ENCODE measurements around the gene RAD54L. TPM values are rescaled to one million over a fixed set of nuclear protein-coding genes. Genes with fewer than 3 reads are reported as not detected.

Gene RAD54L
- total RNA-seq, 1 experiment from 2014 or later = 44.8 TPM

DNA sequence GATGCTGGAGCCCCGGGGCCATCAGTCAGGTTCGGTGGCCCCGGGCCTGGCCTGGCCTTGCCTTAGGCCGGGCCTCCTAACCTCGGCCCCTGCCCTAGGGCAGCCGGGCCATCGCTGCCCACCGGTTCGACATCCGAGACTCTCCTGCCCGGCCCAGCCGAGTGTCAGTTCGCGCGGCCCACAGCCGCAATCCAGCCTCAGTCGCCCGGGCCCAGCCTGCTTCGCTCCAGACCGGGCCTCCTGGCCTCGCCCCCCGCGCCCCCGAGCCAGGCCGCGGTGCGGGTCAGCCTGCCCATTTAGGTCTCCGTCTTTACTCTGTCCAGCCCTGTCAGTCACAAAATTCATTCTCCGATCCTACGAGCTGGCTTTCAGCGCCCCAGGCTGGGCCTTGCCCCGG, 55.1 kb downstream of the RAD54L start:
- ChIA-PET POLR2A (ENCODE audit: unreplicated experiment) (interaction anchor here (0.5 to 1.0 kb wide), 4 partner anchors 8 to 365 kb away, joined by 4 to 31 read pairs (median 10); no protein-coding TSS in a partner anchor), CTCF (no interaction called here)
- Histone ChIP-seq H3K4me1 (replicated peaks; ENCODE audit: insufficient read depth) (peaks cover 35% of the 10 kb centered on the region), H3K4me2 (peak overlapping the region; percentile 98), H2AFZ (peak overlapping the region; percentile 93), H3F3A (ENCODE audit: insufficient read depth, low read depth) (no peaks in the 10 kb centered on the region), H3K27ac (peak overlapping the region; percentile 87), H3K79me2 (ENCODE audit: low read depth) (peaks cover 89% of the 10 kb centered on the region), H3K4me3 (peak overlapping the region; percentile 95), H4K20me1 (ENCODE audit: insufficient read depth) (peaks cover 39% of the 10 kb centered on the region), H3K27me3 (ENCODE audit: insufficient read depth, low read depth) (no peaks in the 10 kb centered on the region), H3K36me3 (ENCODE audit: low read depth) (peaks cover 19% of the 10 kb centered on the region), H3K9me3 (ENCODE audit: insufficient read depth, low read depth) (no peaks in the 10 kb centered on the region), H3K9me2 (ENCODE audit: insufficient read depth) (no peaks in the 10 kb centered on the region)
- peak in 1 of 2 experiments; percentile 52 for DNase-seq
- BruUV-seq (replicated peaks) = no TSS peak
- TF ChIP-seq, protein P1, sequence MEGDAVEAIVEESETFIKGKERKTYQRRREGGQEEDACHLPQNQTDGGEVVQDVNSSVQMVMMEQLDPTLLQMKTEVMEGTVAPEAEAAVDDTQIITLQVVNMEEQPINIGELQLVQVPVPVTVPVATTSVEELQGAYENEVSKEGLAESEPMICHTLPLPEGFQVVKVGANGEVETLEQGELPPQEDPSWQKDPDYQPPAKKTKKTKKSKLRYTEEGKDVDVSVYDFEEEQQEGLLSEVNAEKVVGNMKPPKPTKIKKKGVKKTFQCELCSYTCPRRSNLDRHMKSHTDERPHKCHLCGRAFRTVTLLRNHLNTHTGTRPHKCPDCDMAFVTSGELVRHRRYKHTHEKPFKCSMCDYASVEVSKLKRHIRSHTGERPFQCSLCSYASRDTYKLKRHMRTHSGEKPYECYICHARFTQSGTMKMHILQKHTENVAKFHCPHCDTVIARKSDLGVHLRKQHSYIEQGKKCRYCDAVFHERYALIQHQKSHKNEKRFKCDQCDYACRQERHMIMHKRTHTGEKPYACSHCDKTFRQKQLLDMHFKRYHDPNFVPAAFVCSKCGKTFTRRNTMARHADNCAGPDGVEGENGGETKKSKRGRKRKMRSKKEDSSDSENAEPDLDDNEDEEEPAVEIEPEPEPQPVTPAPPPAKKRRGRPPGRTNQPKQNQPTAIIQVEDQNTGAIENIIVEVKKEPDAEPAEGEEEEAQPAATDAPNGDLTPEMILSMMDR (conservative IDR thresholded peaks at IDR 0.05) = no peak
- TF ChIP-seq EZH2 (IDR thresholded peaks at IDR 0.05; ENCODE audit: low read depth) = no peak
- intact Hi-C loops (cut with micrococcal nuclease; ENCODE audit: unreplicated experiment) = loop anchor here (1.0 to 2.0 kb wide), 3 partner anchors 38 to 122 kb away; partner anchors contain the start of genes NSUN4 and RAD54L

DNA sequence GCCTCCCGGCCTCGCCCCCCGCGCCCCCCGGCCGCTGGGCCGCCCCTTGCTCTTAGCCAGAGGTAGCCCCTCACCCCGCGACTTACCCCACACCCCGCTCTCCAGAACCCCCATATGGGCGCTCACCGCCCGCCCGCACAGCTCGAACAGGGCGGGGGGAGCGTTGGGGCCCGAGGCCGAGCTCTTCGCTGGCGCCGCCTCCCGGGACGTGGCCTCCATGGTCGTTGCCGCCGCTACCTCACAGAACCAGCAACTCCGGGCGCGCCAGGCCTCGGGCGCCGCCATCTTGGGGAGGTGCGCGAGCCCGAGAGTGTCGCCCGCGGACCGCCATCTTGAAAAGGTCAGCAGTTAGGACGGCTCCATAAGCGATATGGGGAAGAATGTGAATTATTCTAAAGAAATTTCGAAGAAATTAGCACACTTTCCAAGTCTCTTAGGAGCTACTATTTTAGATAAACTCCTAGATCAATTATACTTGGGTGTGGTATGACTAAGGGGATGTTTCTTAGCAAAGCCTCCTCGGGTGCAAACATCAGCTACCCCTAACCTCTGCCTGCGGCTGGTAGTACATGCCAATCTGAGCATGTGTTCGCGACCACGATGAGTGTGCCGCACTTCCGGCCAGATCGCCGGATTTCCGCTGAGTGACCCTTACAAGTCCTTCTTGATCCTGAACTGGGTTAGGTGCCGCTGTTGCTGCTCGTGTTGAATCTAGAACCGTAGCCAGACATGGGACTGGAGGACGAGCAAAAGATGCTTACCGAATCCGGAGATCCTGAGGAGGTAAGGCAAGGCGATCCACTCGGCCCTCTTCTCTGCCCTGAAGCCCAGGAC, 55.7 kb downstream of the RAD54L start, which contains the start of the genes LRRC41 and UQCRH:
Gene LRRC41 (minus strand): TSS at position 579 of the 834 bp plus-strand sequence. CDS start 294 bp downstream, at position 285.
Gene UQCRH (plus strand): TSS at position 661 of the 834 bp plus-strand sequence. CDS start 69 bp downstream, at position 730.
- Histone ChIP-seq H3K9me3 (ENCODE audit: insufficient read depth, low read depth) (no peaks in the 10 kb centered on the region), H3F3A (ENCODE audit: insufficient read depth, low read depth) (peaks cover 2% of the 10 kb centered on the region; the same call in 1 of the 2 replicates), H3K4me3 (peak within 1 kb of the TSS; percentile 95), H3K36me3 (ENCODE audit: low read depth) (peaks cover 18% of the 10 kb centered on the region), H3K9me2 (ENCODE audit: insufficient read depth) (no peaks in the 10 kb centered on the region), H4K20me1 (ENCODE audit: insufficient read depth) (peaks cover 45% of the 10 kb centered on the region), H3K4me1 (replicated peaks; ENCODE audit: insufficient read depth) (peaks cover 35% of the 10 kb centered on the region), H3K79me2 (ENCODE audit: low read depth) (peaks cover 95% of the 10 kb centered on the region), H3K4me2 (peak within 1 kb of the TSS; percentile 98), H3K27ac (peak within 1 kb of the TSS; percentile 87), H3K27me3 (ENCODE audit: insufficient read depth, low read depth) (no peaks in the 10 kb centered on the region), H2AFZ (peak within 1 kb of the TSS; percentile 93)
- ChIA-PET POLR2A (ENCODE audit: unreplicated experiment) (interaction anchor here (0.5 to 1.0 kb wide), 5 partner anchors 8 to 616 kb away, joined by 3 to 31 read pairs (median 10); no protein-coding TSS in a partner anchor), CTCF (interaction anchor here (0.6 to 1.5 kb wide), 2 partner anchors 24 to 45 kb away, joined by 3 to 5 read pairs; no protein-coding TSS in a partner anchor)
- intact Hi-C loops (cut with micrococcal nuclease; ENCODE audit: unreplicated experiment) = loop anchor here (1.0 to 2.0 kb wide), 3 partner anchors 37 to 122 kb away; partner anchors contain the start of genes NSUN4 and RAD54L
- BruUV-seq (replicated peaks) = no TSS peak
- no peak for TF ChIP-seq EZH2 (IDR thresholded peaks at IDR 0.05; ENCODE audit: low read depth)
- TF ChIP-seq, protein P1 (conservative IDR thresholded peaks at IDR 0.05) = 0 out of 2 replicates have a peak, but pooled peaks have one; percentile 12
- DNase-seq = peak; percentile 94 to 95

DNA sequence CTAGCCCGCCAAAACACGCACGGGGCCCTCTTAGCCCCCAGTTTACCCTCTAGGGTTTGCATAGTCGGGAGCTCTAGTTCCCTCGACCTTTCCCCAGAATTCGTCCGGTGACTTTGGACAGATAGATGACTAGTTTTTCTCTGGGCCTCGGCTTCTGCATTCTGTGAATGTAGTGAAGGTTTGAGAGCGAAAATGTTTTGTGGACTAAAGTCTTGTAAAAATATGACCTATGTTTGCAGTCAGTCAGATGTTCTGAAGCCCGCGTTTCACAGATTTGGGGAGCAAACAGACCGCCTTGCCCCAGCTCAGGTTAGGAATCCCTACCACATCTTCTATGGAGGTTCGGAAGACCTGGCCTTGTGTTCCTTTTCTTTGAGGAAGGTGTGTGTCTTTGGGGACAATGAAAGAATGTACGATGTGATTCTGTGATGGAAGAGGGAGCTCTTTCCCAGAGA, 56.3 kb downstream of the RAD54L start:
- peaks cover 96% of the 10 kb centered on the region for H3K79me2 ChIP-seq (ENCODE audit: low read depth)
- intact Hi-C loops (cut with micrococcal nuclease; ENCODE audit: unreplicated experiment) = loop anchor here (1.0 to 2.0 kb wide), 4 partner anchors 36 to 123 kb away; partner anchors contain the start of genes NSUN4 and RAD54L
- H4K20me1 ChIP-seq (ENCODE audit: insufficient read depth) = peaks cover 46% of the 10 kb centered on the region
- peak overlapping the region; percentile 98 for H3K4me2 ChIP-seq
- H2AFZ ChIP-seq = peak overlapping the region; percentile 93
- TF ChIP-seq EZH2 (IDR thresholded peaks at IDR 0.05; ENCODE audit: low read depth) = no peak
- ChIA-PET CTCF (interaction anchor here (1.5 kb wide), 1 partner anchor 45 kb away, joined by 5 read pairs; no protein-coding TSS in a partner anchor), POLR2A (ENCODE audit: unreplicated experiment) (interaction anchor here (0.6 to 0.8 kb wide), 2 partner anchors 14 to 617 kb away, joined by 3 to 25 read pairs; no protein-coding TSS in a partner anchor)
- H3K9me2 ChIP-seq (ENCODE audit: insufficient read depth) = no peaks in the 10 kb centered on the region
- H3F3A ChIP-seq (ENCODE audit: insufficient read depth, low read depth) = peaks cover 9% of the 10 kb centered on the region
- H3K4me3 ChIP-seq = peak overlapping the region; percentile 95
- DNase-seq = no peak
- H3K36me3 ChIP-seq (ENCODE audit: low read depth) = peaks cover 23% of the 10 kb centered on the region
- H3K9me3 ChIP-seq (ENCODE audit: insufficient read depth, low read depth) = no peaks in the 10 kb centered on the region
- peaks cover 35% of the 10 kb centered on the region for H3K4me1 ChIP-seq (replicated peaks; ENCODE audit: insufficient read depth)
- TSS peak; percentile 61 for BruUV-seq (replicated peaks)
- no peaks in the 10 kb centered on the region for H3K27me3 ChIP-seq (ENCODE audit: insufficient read depth, low read depth)
- H3K27ac ChIP-seq = peak overlapping the region; percentile 87

Measured in PC-9 (cell line).